Measurements from ENCODE around the gene PLCH2.
"Not testable (repeated sequence)": the region's sequence is repeated elsewhere in the genome, so short reads cannot be mapped to it uniquely, and the experiment has no call there.

The PLCH2 gene

GRCh38 chr1:2549367-2550029, 73.4 kb downstream of the PLCH2 start:
- DNase-seq, result not testable (repeated sequence)

GRCh38 chr1:2550309-2550861, 74.3 kb downstream of the PLCH2 start:
- not testable (repeated sequence) for DNase-seq

GRCh38 chr1:2551544-2551943, 75.5 kb downstream of the PLCH2 start:
- DNase-seq, result not testable (repeated sequence)

- DNase-seq, result no peak
Measured at GRCh38 chr1:2552189-2552588, 76.1 kb downstream of the PLCH2 start.

- DNase-seq, result not testable (repeated sequence)
Measured at GRCh38 chr1:2553076-2553475, 77.0 kb downstream of the PLCH2 start.

GRCh38 chr1:2553871-2554620, 78.0 kb downstream of the PLCH2 start:
- DNase-seq, result no peak

- DNase-seq, result no peak
Measured at GRCh38 chr1:2554621-2555387, 78.7 kb downstream of the PLCH2 start.
